Stimulated activated CD8-positive, alpha-beta memory T cell treated with anti-CD3 and anti-CD28 coated beads, Interleukin-2, amount 100 ng/mL, for 1 hour (primary cell): Measurements from ENCODE around the gene UGT2B11.
"Not testable (repeated sequence)": the region's sequence is repeated elsewhere in the genome, so short reads cannot be mapped to it uniquely, and the experiment has no call there.

Experiments
- DNase-seq, 2 donors: peaks; one replicate each; pipeline ENCODE4 v3.0.0-alpha.2; 2020; ENCODE audit warnings: low read depth in 2 of 2

UGT2B11 gene

DNA sequence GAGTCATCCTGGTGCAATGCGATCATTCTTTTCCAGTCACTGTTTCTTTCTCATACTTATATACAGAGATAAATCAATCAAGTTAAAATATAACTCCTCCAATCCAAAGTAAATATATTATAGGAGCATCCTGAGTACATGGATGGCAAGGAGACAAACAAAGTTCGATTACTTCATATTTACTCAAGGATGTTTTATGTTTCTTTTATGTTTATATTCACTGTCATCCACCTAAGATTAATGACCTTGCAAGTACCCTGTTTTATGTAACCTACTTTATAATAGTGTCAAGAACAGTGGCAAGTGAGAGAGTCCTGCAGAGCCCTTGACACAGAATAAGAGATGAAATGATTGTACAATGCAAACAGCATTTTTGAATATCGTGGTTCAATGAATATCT is at the start of gene UGT2B11:
Gene UGT2B11, minus strand, starts transcription at position 33 of the 400 bp plus-strand sequence. Its CDS starts 26 bp downstream, at position 7.
- no peak for DNase-seq

DNA sequence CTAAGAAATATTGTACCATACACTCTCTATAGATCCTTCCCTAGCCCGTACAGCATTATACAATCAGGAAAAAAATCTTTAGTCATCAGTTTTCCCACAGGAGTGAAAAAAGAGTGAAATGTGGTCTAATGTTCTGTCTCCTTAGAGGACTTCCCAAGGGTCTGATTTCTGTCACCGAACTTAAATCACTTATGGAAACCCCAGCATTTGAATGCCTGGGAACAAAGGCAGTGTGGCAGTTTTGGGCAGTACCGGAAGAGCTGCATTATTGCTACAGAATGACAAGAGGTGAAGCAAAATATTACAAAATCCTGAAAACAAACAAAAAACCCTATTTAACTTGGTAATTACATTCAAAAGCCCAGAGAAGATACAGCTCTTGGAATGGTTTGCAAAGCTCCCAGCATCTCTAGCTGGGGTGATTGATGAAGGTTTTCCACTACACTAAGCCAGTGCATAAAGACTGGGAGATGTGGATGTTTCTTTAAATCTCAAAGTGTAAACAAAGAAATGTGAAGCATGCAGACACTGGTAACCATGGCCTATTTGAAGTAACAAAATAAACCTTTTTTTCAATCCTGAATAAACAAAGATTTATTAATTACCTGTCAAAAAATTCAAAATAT is 38.7 kb upstream of the UGT2B11 start:
- DNase-seq, result not testable (repeated sequence)

DNA sequence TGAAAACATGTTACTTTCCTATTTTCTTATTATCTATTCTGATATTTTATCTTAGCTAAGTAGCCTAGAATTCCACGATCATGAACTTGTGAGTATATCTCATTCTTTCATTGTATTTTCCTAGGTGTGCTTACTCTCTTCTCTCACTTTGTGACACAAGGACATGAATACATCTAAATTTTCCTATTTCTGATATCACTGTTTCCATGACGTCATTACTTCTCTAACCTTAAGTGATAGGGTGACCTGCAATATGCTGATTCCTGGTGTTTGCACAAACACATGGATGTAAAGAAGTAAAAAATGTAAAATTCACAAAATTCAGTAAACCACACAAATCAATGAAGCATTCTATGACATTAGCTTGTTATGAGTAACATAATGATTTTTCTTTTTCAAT is 36.3 kb upstream of the UGT2B11 start:
- DNase-seq, result not testable (repeated sequence)

DNA sequence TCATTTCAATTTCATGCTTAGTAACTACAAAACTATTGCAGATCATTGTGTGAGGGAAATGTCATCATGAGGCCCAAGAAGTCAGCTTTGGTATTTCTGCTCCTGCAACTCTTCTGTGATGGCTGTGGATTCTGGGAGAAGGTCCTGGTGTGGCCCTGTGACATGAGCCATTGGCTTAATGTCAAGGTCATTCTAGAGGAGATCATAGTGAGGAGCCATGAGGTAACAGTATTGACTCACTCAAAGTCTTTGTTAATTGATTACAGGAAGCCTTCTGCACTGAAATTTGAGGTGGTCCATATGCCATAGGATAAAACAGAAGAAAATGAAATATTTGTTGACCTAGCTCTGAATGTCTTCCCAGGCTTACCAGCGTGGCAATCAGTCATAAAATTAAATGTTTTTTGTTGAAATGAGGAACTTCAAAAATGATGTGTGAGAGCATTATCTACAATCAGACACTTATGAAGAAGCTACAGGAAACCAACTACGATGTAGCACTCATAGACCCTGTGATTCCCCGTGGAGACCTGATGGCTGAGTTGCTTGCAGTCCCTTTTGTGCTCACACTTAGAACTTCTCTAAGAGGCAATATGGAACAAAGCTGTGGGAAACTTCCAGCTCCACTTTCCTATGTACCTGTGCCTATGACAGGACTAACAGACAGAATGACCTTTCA is 28.2 kb upstream of the UGT2B11 start:
- DNase-seq, result not testable (repeated sequence)

DNA sequence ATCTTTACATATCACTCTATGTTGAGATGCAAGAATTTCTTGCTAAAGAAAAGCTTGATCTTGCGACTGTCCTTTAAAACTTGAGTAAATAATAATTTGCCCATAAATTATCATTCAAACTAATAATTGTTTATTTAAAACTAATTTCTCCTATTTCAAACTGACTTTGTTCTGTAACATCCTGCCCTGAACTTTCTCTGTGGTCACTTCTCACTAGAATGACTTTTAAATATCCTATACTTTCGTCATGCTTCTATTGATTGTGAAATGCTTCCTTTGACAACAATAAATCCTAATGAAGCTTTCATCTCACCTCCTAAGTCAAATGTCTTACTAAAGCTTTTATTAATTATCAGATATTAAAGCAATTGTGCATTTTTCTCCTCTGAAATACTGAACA is 27.2 kb upstream of the UGT2B11 start:
- not testable (repeated sequence) for DNase-seq

DNA sequence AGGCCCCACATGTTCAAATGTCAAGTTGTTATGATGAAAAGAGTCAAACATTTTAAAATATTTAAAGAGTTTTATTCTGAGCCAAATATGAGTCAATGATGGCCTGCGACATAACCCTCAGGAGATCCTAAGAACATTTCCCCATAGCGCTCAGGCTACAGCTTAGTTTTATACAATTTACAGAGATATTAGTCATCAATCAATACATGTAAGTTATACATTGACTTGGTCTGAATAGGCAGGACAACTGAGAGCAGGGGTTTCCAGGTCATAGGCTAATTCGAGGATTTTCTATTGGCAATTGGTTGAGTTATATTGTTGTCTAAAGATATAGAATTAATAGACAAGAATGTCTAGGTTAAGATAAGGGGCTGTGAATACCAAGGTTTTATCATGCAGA is 26.2 kb upstream of the UGT2B11 start:
- not testable (repeated sequence) for DNase-seq

DNA sequence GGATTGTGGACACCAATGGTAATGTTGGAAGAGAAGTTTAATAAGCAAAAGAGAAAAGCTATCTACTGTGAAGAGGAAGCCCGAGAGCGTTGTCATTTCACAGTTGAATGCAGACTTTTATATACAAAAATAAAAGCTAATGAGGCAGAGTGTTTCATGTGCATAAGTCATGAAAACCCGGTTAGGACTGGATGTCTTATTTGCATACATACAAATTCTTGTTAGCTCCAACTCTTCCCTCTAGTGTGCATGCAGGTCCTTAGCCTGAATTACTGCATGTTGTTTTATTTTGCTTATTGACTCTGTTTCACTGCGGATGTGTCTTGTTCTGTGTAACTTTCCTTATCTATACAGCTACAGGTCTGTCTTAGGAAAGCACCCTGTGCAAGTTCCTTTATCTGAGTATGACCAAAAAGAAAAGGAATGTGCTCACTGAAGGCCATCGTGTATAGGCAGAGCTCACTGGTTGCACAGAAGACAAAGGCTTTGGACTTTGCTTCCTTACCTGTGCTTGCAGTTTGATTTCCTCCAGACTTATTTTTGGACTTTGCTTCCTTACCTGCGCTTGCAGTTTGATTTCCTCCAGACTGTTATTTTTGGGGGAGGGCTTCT is 25.1 kb upstream of the UGT2B11 start:
- no peak for DNase-seq

DNA sequence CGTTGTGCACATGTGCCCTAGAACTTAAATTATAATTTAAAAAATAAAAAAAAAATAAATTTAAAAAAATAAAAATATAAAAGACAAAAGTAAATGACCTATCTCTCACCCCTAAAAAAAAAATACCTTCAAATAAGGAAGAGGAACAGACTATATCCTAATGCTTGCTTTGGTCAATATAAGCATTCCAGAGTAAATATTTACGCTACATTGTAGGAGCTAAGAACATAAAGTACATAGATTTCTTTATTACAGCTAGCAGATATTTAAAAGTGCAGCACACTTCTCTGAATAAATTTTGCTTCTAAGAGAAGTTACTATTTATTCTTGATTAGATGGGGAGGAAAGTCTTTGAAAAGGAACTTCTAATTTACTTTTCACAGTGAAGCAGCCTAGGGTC is 24.5 kb upstream of the UGT2B11 start:
- no peak for DNase-seq

DNA sequence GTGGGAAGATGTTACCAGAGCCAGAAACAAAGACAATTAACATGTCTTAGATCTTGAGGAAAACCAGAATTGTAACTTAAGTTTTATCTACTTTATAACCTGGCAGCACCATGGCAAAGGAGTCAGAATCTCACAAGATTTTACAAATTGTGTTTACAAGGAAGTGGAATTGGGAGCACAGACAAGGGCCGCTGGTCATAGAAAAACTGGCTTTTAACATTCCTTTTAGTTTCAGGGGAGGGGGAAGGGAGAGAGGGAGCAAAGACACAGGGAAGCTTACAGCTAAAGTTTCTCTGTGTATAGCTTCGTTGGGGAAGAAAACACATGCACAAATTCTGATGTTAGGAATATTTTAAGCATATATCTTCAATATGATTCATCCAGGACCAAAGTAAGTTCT is 10.3 kb upstream of the UGT2B11 start:
- no peak for DNase-seq

DNA sequence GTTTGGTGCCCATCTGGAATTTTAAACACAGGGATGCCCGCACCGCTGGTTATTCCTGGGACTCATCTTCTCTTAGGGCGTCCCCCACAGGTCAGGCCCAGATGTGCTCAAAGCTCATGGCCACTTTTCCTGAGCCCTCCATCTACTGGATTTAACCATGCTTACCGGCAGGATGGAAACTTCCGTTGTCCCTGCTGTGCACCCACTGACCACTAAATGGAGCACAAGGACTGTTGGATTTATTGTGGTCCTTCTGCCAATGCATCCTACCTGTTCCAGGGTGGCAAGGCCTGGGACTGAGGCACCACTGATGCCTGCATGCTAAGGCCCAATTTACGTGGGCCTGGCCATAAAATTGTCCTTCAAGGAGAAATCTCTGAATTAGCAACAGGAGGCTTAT is 8.7 kb upstream of the UGT2B11 start:
- DNase-seq, result not testable (repeated sequence)

DNA sequence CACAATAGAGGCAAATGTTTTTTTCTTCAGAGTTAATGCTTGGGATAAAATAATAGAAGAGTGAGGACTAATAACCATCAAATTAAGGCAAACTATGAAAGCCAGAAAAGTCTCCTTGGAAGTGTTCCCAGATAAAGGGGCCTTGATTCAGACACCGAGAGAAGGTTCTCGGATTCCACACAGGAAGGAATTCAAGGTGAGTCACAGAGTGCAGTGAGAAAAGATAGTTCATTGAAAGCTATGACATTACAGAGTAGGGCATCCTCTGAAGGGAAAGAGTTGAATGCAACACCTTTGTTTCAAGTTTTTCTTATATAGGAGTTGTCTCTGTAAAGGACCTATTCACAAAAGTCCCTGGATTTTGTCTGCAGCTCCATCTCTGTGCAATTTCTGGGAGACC is 3.9 kb upstream of the UGT2B11 start:
- DNase-seq, result not testable (repeated sequence)

DNA sequence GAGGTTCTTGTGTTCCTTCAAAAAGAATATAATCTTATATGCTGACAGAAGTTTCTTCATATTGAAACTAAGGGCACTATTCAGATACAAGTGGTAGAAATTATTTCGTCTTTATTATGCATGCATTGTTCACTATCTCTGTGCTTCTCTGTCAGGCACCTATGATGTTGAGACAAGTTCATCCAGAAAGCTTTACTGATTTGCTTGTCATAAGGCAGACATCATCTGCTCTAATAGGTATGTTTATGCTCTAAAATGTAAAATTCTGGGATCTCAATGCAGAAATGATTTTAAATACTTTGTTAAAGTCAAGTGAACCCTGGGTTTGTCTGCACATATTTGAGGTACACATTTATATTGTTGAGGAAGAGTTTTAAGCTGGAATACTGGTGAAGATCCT is 3.6 kb downstream of the UGT2B11 start:
- no peak for DNase-seq

DNA sequence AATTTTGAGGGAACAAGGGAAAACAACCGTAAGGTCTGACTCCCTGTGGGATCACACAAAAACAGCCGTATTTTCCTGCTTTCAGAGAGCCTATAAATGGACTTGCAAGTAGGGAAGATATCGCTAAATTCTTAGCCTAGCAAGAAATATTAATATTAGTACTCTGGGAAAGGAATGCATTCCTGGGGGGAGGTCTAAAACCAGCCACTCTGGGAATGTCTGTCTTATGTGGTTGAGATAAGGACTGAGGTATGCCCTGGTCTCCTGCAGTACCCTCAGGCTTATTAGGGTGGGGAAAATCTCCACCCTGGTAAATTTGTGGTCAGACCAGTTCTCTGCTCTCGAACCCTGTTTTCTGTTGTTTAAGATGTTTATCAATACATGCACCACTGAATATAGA is 16.0 kb downstream of the UGT2B11 start:
- not testable (repeated sequence) for DNase-seq

DNA sequence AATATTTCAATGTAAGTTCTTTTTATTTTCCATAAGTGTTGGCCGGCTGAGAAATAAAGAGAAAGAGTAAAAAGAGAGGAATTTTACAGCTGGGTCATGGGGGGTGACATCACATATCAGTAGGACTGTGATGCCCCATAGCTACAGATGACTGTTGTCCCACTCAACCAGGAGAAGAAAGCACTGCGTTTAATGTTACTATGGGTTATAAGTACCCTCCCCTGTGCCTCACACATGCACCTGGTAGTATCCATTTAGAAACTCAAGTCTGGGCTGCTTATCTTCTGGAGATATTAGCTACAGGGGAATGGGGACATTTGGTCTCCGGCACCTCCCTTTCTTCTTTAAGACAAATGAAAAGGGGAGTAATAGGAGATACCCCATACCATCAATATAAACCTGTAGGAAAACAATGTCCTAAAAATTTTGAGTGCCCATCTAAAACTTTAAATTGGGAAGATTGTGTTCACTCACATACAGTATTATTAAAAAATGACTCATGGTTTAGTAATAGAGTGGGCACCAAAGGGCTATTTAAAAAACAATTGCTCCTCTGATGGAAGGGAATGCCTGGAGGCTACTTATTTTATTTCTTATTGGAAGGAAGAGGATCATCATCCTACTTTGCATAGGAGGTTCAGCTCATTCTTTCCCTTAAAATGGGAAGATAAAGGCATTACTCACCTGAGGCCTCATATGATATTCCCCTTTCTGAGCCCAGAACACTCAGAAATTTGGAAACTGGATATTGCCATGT is 18.2 kb downstream of the UGT2B11 start:
- no peak for DNase-seq

DNA sequence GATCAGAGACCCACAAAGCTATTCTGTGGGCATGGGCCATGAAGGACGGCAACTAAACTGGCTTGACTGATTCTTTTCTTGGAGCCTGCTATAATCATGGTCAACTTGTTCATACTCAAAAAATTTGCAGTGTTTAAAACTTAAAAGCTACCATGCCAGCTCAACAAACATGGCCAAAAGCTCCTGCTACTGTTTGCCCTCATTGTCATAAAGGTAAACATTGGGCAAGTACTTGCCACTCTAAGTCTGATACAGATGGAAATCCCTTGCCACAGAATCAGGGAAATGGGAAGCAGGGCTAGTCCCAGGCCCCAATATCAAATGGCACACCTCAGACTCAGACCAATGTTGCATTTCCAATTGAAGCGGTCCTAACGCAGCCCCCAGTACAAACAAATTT is 20.4 kb downstream of the UGT2B11 start:
- DNase-seq, result no peak

DNA sequence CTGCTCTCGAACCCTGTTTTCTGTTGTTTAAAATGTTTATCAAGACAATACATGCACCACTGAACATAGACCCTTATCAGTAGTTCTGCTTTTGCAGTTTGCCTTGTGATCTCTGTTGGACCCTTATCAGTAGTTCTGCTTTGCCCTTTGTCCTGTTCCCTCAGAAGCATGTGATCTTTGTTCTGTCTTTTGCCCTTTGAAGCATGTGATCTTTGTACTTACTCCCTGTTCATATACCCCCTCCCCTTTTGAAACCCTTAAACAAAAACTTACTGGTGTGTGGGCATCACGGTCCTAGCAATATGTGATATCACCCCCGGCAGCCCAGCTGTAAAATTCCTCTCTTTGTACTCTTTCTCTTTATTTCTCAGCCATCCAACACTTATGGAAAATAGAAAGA is 22.6 kb downstream of the UGT2B11 start:
- not testable (repeated sequence) for DNase-seq

DNA sequence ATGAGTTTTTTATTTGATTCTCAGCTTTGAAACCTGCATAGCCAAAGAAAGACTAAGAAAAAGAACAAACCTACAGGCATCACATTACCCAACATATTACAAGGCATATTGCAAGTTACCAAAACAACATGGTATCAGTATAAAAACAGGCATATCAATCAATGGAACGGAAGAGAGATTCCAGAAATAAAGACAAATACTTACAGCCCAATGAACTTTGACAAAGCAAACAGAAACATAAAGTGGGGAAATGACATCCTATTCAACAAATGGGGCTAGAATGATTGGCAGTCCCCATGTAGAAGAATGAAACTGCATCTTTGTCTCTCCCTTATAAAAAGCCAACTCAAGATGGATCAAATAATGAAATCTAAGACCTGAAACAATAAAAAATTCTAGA is 23.9 kb downstream of the UGT2B11 start:
- not testable (repeated sequence) for DNase-seq

DNA sequence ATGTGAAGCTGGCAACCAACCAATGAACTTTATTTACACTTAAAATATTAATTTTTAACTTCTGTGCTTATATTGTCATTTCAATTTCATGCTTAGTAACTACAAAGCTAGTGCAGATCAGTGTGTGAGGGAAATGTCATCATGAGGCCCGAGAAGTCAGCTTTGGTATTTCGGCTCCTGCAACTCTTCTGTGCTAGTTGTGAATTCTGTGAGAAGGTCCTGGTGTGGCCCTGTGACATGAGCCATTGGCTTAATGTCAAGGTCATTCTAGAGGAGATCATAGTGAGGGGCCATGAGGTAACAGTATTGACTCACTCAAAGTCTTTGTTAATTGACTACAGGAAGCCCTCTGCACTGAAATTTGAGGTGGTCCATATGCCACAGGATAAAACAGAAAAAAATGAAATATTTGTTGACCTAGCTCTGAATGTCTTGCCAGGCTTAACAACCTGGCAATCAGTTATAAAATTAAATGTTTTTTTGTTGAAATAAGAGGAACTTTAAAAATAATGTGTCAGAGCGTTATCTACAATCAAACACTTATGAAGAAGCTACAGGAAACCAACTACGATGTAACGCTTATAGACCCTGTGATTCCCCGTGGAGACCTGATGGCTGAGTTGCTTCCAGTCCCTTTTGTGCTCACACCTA is 32.9 kb downstream of the UGT2B11 start:
- not testable (repeated sequence) for DNase-seq

DNA sequence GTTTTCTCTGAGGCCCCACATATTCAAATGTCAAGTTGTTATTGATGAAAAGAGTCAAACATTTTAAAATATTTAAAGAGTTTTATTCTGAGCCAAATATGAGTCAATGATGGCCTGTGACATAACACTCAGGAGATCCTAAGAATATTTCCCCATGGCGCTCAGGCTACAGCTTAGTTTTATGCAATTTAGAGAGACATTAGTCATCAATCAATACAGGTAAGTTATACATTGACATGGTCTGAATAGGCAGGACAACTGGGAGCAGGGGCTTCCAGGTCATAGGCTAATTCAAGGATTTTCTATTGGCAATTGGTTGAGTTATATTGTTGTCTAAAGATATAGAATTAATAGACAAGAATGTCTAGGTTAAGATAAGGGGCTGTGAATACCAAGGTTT is 34.7 kb downstream of the UGT2B11 start:
- not testable (repeated sequence) for DNase-seq

DNA sequence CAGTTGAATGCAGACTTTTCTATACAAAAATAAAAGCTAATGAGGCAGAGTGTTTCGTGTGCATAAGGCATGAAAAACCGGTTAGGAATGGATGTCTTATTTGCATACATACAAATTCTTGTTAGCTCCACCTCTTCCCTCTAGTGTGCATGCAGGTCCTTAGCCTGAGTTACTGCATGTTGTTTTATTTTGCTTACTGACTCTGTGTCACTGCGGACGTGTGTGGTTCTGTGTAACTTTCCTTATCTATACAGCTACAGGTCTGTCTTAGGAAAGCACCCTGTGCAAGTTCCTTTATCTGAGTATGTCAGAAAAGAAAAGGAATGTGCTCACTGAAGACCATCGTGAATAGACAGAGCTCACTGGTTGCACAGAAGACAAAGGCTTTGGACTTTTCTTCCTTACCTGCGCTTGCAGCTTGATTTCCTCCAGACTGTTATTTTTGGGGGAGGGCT is 35.8 kb downstream of the UGT2B11 start:
- not testable (repeated sequence) for DNase-seq

DNA sequence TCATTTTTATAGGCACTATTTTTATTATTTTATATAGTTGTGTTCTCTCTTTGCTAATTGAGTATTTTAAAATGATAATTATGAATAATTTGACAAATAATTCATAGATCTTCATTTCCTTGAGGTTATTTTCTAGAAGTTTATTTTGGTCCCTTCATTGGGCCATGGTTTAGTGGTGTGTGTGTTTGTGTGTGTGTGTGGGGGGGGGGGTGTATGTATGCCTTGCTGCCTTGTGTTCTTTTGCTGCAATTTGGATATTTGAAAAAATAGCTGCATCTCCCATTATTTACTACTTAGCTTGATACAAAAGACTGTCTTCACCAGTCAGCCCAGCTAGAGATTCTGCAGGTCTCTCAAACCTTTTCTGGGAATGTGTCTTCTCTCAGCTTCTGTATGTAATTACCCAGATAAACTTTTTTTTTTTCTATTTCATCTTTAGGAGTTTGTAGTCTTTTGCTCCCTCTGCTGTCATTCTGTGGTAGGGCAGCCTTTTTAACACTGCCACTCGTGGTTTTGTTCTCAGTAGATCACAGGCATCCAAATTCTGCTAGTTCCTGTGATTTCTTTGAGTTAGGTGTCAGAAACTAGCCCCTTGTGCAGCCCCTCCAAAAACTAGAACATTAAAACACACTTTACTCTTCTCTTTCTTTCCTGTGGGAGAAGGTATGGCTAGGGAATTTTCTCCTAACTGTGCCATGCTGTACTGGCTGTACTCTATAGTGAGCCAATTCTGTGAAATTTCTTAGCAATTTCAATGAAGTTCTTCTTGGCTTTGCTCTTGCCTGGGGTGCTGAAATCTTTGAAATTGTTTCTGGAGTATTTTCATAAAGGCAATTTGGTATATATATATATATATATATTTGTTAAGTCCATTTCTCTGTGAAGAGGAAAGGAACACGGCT is 44.1 kb downstream of the UGT2B11 start:
- DNase-seq, result not testable (repeated sequence)
